ENCODE data around the gene L3MBTL2. TPM values are rescaled to one million over a fixed set of nuclear protein-coding genes. Genes with fewer than 3 reads are reported as not detected.
A peak's percentile ranks its signal among the peaks of the same experiment; 100 is the strongest.

Gene L3MBTL2
- total and polyA plus RNA-seq, 2 of the 13 experiments (the other 11 are each of a cell fraction or from before 2014, with no cell fraction given): 13.8 to 33.7 TPM

DNA sequence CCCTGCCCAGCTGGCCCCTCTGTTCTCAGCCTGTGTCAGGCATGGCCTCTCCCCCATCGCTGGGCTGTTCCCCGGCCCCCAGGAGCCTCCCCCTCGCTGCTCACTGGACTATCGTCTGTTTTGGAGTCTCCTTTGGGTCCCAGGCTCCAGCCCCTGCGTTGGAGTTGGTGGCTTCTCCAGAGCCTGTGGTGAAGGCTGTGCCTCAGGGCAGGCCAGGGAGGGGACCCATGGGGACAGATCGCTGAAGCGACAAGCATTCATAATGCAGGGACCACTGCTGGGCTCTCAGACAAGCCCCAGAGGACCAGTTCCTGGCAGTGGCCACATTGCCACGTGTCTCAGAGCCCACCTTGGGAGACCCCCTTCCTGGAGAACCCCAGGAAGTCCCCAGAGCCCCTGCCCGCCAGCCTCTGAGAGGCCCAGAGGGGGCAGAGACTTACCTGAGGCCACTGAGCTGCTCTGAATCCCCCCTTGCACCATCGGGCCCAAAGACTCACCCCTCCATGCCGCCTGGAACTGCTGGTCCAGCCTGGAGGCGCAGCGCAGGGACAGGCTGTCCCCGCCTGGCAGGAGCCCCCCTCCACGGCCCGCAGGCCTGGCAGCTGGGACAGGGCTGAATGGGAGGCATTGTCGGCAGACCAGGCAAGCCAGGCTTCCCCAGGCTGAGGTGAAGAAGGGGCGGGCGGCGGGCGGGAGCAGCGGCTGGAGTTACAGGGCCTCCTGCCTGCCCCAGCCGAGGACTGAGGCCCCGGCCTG, 35.4 kb downstream of the L3MBTL2 start, which contains the start of gene CHADL (continued):
- TF ChIP-seq, protein P1, sequence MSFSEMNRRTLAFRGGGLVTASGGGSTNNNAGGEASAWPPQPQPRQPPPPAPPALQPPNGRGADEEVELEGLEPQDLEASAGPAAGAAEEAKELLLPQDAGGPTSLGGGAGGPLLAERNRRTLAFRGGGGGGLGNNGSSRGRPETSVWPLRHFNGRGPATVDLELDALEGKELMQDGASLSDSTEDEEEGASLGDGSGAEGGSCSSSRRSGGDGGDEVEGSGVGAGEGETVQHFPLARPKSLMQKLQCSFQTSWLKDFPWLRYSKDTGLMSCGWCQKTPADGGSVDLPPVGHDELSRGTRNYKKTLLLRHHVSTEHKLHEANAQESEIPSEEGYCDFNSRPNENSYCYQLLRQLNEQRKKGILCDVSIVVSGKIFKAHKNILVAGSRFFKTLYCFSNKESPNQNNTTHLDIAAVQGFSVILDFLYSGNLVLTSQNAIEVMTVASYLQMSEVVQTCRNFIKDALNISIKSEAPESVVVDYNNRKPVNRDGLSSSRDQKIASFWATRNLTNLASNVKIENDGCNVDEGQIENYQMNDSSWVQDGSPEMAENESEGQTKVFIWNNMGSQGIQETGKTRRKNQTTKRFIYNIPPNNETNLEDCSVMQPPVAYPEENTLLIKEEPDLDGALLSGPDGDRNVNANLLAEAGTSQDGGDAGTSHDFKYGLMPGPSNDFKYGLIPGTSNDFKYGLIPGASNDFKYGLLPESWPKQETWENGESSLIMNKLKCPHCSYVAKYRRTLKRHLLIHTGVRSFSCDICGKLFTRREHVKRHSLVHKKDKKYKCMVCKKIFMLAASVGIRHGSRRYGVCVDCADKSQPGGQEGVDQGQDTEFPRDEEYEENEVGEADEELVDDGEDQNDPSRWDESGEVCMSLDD (CRISPR knock-in tag; IDR thresholded peaks at IDR 0.05; ENCODE audit: borderline replicate concordance): no peak
- TF ChIP-seq DMAP1 (CRISPR knock-in tag; IDR thresholded peaks at IDR 0.05) (peak; percentile 23; the same call in 1 of the 2 replicates), FOSL2 (CRISPR knock-in tag; IDR thresholded peaks at IDR 0.05) (no peak), TAF1 (CRISPR knock-in tag; IDR thresholded peaks at IDR 0.05) (peak; percentile 40; the same call in 1 of the 2 replicates), NFYC (CRISPR knock-in tag; IDR thresholded peaks at IDR 0.05) (no peak), GATAD2A (CRISPR knock-in tag; IDR thresholded peaks at IDR 0.05) (peak; percentile 20; the same call in 1 of the 2 replicates), POLR2G (IDR thresholded peaks at IDR 0.05; ENCODE audit: low read depth, low read length) (peak; percentile 53; the same call in 1 of the 2 replicates), XRCC5 (optimal IDR thresholded peaks at IDR 0.05; ENCODE audit: low read length) (peak; percentile 66), SP1 (IDR thresholded peaks at IDR 0.05) (no peak), SP1 (CRISPR knock-in tag; IDR thresholded peaks at IDR 0.05) (peak; percentile 19), ZNF883 (CRISPR knock-in tag; IDR thresholded peaks at IDR 0.05; ENCODE audit: not compliant biosample characterization) (peak; percentile 61), MEF2D (CRISPR knock-in tag; IDR thresholded peaks at IDR 0.05) (no peak), ESRRA (CRISPR knock-in tag; IDR thresholded peaks at IDR 0.05; ENCODE audit: low read depth) (no peak), ZNF737 (CRISPR knock-in tag; IDR thresholded peaks at IDR 0.05; ENCODE audit: borderline replicate concordance) (no peak), ZNF20 (CRISPR knock-in tag; IDR thresholded peaks at IDR 0.05) (no peak), DR1 (CRISPR knock-in tag; IDR thresholded peaks at IDR 0.05) (no peak), PHF8 (CRISPR knock-in tag; IDR thresholded peaks at IDR 0.05) (peak; percentile 63), ZMYM3 (CRISPR knock-in tag; IDR thresholded peaks at IDR 0.05) (peak; percentile 8; the same call in 1 of the 2 replicates), ZNF678 (CRISPR knock-in tag; IDR thresholded peaks at IDR 0.05) (0 out of 2 replicates have a peak, but pooled peaks have one; percentile 46), HNRNPK (IDR thresholded peaks at IDR 0.05; ENCODE audit: low read depth, low read length, poor library complexity, severe bottlenecking) (peak; percentile 29), ZBTB8A (CRISPR knock-in tag; IDR thresholded peaks at IDR 0.05; ENCODE audit: borderline replicate concordance, low read depth) (no peak), ZNF224 (CRISPR knock-in tag; IDR thresholded peaks at IDR 0.05) (no peak)
- TF ChIP-seq, protein P2, sequence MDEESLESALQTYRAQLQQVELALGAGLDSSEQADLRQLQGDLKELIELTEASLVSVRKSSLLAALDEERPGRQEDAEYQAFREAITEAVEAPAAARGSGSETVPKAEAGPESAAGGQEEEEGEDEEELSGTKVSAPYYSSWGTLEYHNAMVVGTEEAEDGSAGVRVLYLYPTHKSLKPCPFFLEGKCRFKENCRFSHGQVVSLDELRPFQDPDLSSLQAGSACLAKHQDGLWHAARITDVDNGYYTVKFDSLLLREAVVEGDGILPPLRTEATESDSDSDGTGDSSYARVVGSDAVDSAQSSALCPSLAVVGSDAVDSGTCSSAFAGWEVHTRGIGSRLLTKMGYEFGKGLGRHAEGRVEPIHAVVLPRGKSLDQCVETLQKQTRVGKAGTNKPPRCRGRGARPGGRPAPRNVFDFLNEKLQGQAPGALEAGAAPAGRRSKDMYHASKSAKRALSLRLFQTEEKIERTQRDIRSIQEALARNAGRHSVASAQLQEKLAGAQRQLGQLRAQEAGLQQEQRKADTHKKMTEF (CRISPR knock-in tag; IDR thresholded peaks at IDR 0.05): peak; percentile 61
- TF ChIP-seq, protein P3, sequence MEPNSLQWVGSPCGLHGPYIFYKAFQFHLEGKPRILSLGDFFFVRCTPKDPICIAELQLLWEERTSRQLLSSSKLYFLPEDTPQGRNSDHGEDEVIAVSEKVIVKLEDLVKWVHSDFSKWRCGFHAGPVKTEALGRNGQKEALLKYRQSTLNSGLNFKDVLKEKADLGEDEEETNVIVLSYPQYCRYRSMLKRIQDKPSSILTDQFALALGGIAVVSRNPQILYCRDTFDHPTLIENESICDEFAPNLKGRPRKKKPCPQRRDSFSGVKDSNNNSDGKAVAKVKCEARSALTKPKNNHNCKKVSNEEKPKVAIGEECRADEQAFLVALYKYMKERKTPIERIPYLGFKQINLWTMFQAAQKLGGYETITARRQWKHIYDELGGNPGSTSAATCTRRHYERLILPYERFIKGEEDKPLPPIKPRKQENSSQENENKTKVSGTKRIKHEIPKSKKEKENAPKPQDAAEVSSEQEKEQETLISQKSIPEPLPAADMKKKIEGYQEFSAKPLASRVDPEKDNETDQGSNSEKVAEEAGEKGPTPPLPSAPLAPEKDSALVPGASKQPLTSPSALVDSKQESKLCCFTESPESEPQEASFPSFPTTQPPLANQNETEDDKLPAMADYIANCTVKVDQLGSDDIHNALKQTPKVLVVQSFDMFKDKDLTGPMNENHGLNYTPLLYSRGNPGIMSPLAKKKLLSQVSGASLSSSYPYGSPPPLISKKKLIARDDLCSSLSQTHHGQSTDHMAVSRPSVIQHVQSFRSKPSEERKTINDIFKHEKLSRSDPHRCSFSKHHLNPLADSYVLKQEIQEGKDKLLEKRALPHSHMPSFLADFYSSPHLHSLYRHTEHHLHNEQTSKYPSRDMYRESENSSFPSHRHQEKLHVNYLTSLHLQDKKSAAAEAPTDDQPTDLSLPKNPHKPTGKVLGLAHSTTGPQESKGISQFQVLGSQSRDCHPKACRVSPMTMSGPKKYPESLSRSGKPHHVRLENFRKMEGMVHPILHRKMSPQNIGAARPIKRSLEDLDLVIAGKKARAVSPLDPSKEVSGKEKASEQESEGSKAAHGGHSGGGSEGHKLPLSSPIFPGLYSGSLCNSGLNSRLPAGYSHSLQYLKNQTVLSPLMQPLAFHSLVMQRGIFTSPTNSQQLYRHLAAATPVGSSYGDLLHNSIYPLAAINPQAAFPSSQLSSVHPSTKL (CRISPR knock-in tag; IDR thresholded peaks at IDR 0.05): peak; percentile 39; the same call in 1 of the 2 replicates
